Measurements from ENCODE around the gene EEFSEC.

Gene EEFSEC

GRCh38 chr3:128247666-128248409 lies 94.6 kb downstream of the EEFSEC start:
- no peak for DNase-seq

GRCh38 chr3:128252083-128252482 lies 98.8 kb downstream of the EEFSEC start:
- no peak for DNase-seq

GRCh38 chr3:128253150-128253549 lies 99.9 kb downstream of the EEFSEC start:
- DNase-seq = no peak

- DNase-seq = no peak
Observed at GRCh38 chr3:128254066-128254590, 100.8 kb downstream of the EEFSEC start.

- DNase-seq = no peak
Observed at GRCh38 chr3:128254967-128255366, 101.7 kb downstream of the EEFSEC start.

- no peak for DNase-seq
Observed at GRCh38 chr3:128256131-128256530, 102.8 kb downstream of the EEFSEC start.

- DNase-seq = no peak
Observed at GRCh38 chr3:128257632-128258031, 104.4 kb downstream of the EEFSEC start.

- peak; percentile 7 for DNase-seq
Observed at GRCh38 chr3:128260275-128260674, 107.0 kb downstream of the EEFSEC start.

GRCh38 chr3:128262457-128262856 lies 109.2 kb downstream of the EEFSEC start:
- DNase-seq = peak; percentile 29

GRCh38 chr3:128263118-128263517 lies 109.8 kb downstream of the EEFSEC start:
- DNase-seq = no peak

GRCh38 chr3:128263946-128264345 lies 110.7 kb downstream of the EEFSEC start:
- no peak for DNase-seq

GRCh38 chr3:128266453-128266852 lies 113.2 kb downstream of the EEFSEC start:
- DNase-seq = no peak

- no peak for DNase-seq
Observed at GRCh38 chr3:128267541-128267940, 114.3 kb downstream of the EEFSEC start.

- peak; percentile 35 for DNase-seq
Observed at GRCh38 chr3:128269006-128269775, 115.9 kb downstream of the EEFSEC start.

GRCh38 chr3:128269796-128270195 lies 116.5 kb downstream of the EEFSEC start:
- DNase-seq = peak; percentile 37

- no peak for DNase-seq
Observed at GRCh38 chr3:128270559-128271492, 117.5 kb downstream of the EEFSEC start.

- peak; percentile 36 for DNase-seq
Observed at GRCh38 chr3:128271536-128272332, 118.5 kb downstream of the EEFSEC start.

GRCh38 chr3:128273109-128273840 lies 120.0 kb downstream of the EEFSEC start:
- peak; percentile 39 for DNase-seq

- peak; percentile 35 for DNase-seq
Observed at GRCh38 chr3:128273841-128274573, 120.7 kb downstream of the EEFSEC start.

- DNase-seq = no peak
Observed at GRCh38 chr3:128274837-128275236, 121.6 kb downstream of the EEFSEC start.
